H7 (cell line): ENCODE results near the gene P2RY2. TPM values are rescaled to one million over a fixed set of nuclear protein-coding genes. Genes with fewer than 3 reads are reported as not detected.

Experiments
- DNase-seq: peaks from one replicate; pipeline ENCODE4 v3.0.0; 2012
- H3K27me3 ChIP-seq: 2 replicates; pipeline ENCODE4 v1.6.0; 2011; ENCODE audit warnings: mild to moderate bottlenecking, low read length; ENCODE audit not compliant: control insufficient read depth, insufficient read depth
- H3K36me3 ChIP-seq: replicated peaks from 2 replicates; pipeline ENCODE4 v1.5.1; 2011; ENCODE audit warnings: low read length; ENCODE audit not compliant: control insufficient read depth, insufficient read depth
- H3K4me3 ChIP-seq: 2 replicates; pipeline ENCODE4 v1.5.1; 2011; ENCODE audit warnings: low read depth, mild to moderate bottlenecking, control low read depth, low read length, moderate library complexity; ENCODE audit not compliant: insufficient read depth
- total RNA-seq: library from RNA; depleted of rRNA; stranded (reverse); fragments of >200 nt; shearing (Covaris generic); gene quantifications from 2 replicates; pipeline ENCODE4 v1.2.3, GENCODE V29; 2014; rRNA removed

Gene P2RY2
- 0.11 and 0.35 TPM in 2 replicates for total RNA-seq

GRCh38 chr11:73218106-73218829, at the start of gene P2RY2:
P2RY2 (plus strand) TSS chr11:73218281; CDS start chr11:73234160, 15,879 bp downstream.
- no peaks in the 10 kb centered on the region for H3K36me3 ChIP-seq
- peaks cover 32% of the 10 kb centered on the region for H3K27me3 ChIP-seq
- DNase-seq: peak; percentile 94
- peak within 1 kb of the TSS; percentile 48 for H3K4me3 ChIP-seq

- Histone ChIP-seq H3K4me3 (no peak overlapping the region), H3K27me3 (no peaks in the 10 kb centered on the region; the same call in 1 of the 2 replicates)
- no peak for DNase-seq
Observed at GRCh38 chr11:73168925-73169579, 49.0 kb upstream of the P2RY2 start.

GRCh38 chr11:73170140-73170539, 47.9 kb upstream of the P2RY2 start:
- no peak for DNase-seq
- H3K27me3 ChIP-seq: no peaks in the 10 kb centered on the region; the same call in 1 of the 2 replicates
- H3K4me3 ChIP-seq: no peak overlapping the region
- no peaks in the 10 kb centered on the region; the same call in 1 of the 2 replicates for H3K36me3 ChIP-seq

More at GRCh38 chr11:73168925-73169579, 49.0 kb upstream of the P2RY2 start:
- H3K36me3 ChIP-seq: no peaks in the 10 kb centered on the region

DNA sequence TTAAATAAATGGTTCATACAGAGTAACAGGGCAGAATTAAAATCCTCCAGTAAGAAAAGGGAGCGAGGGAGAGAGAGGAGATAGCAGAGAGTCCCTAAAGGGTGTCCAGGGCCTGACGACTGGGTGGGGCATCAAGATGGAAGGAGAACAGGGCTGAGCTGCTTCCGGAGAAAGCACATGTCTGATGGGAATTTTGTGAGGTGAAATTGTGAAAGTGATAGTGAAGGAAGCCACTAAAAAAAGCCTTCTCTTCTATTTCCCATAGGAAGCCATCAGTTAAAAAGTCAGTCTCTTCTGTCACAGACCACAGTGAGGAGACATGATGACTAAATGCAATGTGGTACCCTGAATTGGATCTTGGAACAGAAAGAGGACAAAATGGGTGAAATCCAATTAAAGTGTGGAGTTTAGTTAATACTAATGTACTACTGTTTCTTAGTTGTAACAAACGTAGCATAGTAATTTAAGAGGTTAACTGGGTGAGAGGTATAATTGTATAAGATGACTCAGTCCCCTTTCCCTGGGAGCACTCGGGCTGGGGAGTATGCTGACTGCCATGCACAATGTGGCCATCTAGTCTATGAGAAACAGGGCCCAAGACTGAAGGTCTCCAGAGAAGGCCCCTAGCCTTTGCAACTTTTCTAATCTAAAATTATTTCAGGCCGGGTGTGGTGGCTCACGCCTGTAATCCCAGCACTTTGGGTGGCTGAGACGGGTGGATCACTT, 46.5 kb upstream of the P2RY2 start:
- no peak for DNase-seq
- H3K4me3 ChIP-seq: no peak overlapping the region
- no peaks in the 10 kb centered on the region; the same call in 1 of the 2 replicates for H3K27me3 ChIP-seq
- H3K36me3 ChIP-seq: no peaks in the 10 kb centered on the region; the same call in 1 of the 2 replicates

DNA sequence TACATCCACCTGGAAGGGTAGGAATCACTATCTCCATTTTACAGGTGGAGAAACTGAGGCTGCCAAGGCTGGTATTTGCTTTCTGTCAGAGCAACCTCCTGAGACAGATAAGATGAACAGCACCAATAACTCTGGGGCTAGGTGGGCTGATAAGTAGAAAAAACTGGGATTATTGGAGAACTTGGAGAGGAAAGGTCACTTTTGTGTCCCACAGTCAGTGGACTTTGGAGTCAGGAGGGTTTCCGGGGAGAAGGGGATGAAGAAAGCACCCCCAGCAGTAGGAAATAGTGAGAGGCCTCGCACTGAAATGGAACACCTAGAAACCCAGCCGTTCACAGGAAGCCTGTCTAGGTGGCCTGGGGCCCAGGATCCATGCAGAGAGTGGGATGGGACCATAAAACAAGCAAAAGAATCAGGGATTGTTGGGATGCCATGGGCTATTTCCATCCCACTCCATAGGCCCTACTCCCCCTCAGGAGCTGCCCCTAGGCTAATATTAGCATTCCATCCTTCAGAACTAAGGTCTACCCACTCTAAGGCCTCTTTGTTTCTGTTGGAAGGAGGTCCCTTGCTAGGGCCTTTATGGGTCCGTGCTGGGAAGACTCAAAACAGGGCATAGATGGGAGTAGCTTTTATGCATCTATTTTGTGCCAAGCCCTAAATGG, 45.0 kb upstream of the P2RY2 start:
- Histone ChIP-seq H3K27me3 (no peaks in the 10 kb centered on the region), H3K36me3 (no peaks in the 10 kb centered on the region; the same call in 1 of the 2 replicates), H3K4me3 (no peak overlapping the region)
- DNase-seq: no peak

DNA sequence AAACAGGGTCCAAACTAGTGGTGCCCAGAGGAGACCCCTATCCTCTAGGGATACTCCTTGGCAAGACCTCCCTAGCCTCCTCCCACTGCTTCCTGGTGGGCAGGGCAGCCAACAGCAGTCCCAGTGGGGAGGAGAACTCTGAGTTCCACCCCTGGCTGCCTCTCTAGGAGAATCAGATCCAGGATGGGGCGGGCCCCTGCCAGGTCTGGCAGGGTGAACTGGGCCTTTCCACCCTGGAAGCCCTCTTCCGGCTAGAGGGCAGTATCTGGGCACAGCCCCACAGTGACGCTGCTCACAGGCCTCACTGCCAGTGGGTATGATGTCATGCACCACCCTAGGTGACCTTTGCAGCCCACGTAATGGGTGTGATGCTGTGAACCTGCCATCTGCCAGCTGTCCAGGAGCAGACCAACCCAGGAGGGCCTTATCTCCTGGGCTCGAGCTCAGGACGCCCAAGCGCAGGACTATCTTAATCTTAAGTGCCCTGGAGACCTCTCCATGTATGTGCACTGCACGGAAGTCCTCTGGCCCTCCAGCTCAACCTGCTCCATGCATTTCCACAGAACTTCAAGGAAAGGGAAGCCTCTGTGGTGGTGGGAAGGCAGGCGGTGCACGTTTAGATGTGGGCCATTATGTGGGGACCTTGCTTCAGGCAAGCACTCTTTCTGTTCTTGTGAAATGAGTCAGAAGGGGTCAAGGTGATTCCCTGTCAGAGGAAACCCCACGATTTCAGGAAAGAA, 44.2 kb upstream of the P2RY2 start:
- H3K36me3 ChIP-seq: no peaks in the 10 kb centered on the region; the same call in 1 of the 2 replicates
- DNase-seq: no peak
- H3K27me3 ChIP-seq: no peaks in the 10 kb centered on the region
- H3K4me3 ChIP-seq: no peak overlapping the region

DNA sequence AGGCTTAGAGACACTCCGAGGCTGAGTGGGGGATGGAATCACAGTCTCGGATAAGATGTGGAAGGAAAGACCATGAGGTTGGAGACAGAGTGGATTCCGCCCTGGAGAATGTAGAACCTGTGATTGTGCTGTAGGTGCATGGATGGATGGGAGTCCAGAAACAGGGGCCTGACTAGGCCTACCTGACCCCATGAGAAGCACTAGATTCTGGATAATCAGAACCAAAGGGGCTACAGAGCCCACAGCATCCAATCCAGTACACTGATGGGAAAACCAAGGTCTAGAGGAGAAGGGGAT, 43.6 kb upstream of the P2RY2 start:
- Histone ChIP-seq H3K4me3 (no peak overlapping the region), H3K27me3 (no peaks in the 10 kb centered on the region), H3K36me3 (no peaks in the 10 kb centered on the region; the same call in 1 of the 2 replicates)

GRCh38 chr11:73175551-73176144, 42.4 kb upstream of the P2RY2 start:
- DNase-seq: no peak
- Histone ChIP-seq H3K4me3 (no peak overlapping the region), H3K27me3 (no peaks in the 10 kb centered on the region)

More for the DNA sequence above, 43.6 kb upstream of the P2RY2 start:
- no peak for DNase-seq

GRCh38 chr11:73176145-73176873, 41.8 kb upstream of the P2RY2 start:
- no peaks in the 10 kb centered on the region; the same call in 1 of the 2 replicates for H3K36me3 ChIP-seq
- H3K27me3 ChIP-seq: no peaks in the 10 kb centered on the region
- no peak overlapping the region for H3K4me3 ChIP-seq
- no peak for DNase-seq

More at GRCh38 chr11:73175551-73176144, 42.4 kb upstream of the P2RY2 start:
- no peaks in the 10 kb centered on the region; the same call in 1 of the 2 replicates for H3K36me3 ChIP-seq

DNA sequence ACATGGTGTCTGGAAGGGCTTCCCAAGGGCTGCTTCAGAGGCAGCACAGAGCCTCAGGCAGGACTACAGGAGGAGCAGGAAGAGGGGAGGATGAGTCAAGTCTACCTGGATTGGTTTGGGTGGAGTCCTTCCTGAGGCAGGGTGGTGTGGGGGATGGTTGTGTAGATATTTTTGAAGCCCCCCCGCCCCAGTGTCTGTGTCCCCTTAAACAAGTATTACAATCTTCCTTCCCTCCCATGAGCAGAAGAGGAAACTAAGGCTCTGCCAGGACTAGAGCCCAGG, 41.3 kb upstream of the P2RY2 start:
- Histone ChIP-seq H3K36me3 (no peaks in the 10 kb centered on the region; the same call in 1 of the 2 replicates), H3K4me3 (no peak overlapping the region), H3K27me3 (no peaks in the 10 kb centered on the region)
- no peak for DNase-seq

DNA sequence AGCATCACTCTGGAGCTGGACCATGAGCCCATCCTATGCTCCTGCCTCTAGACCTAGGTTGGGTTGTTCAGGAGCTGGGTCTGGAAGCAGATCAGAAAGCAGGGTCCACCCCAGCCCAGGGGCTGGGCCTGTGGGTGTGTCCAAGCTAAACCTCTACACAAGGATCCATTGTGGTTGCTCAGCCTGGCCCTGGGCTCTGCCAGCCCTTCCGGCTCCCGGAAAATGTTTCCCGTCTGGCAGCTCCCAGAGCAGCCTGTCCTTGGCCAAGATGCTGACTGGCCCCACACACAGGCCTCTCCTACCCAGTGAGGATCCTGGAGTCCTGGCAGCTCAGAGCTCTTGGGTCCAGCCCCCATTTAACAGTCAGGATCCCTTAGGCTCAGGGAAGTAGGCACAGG, 40.7 kb upstream of the P2RY2 start:
- Histone ChIP-seq H3K36me3 (no peaks in the 10 kb centered on the region; the same call in 1 of the 2 replicates), H3K4me3 (no peak overlapping the region), H3K27me3 (no peaks in the 10 kb centered on the region)
- DNase-seq: no peak

DNA sequence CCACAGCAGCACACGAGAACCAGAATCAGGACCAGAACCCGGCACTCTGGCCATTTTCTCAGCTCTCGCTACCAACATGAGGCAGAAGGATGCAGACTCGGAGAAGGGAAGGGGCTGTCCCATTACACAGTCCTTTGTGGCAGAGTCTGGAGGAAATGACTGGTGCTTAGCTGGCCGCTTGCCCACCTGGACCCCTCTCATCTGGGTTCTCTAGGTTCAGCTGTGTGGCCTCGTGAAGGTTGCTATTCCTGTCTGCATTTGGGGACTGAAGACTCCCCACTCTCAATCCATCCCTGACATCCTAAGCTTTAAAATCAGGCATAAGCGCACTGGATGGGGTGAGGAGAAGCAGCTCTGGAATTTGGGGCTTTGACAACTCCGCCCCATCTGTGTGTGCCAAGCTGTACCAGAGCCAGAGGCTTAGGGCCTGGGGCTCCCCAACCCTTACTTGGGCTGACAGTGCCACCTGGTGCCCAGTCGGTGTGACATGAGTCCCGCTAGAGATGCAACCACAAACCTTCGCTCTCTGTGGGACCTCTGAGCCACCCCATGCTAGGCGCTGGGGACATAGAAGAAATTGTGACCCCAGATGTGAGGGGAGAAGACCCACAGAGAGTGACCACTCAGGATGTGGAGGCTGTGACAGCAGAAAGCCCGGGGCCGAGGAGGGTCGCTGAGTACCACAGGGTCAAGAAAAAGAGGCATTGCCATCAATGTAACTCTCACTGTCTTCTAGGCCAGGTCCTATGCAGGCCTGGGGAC, 40.1 kb upstream of the P2RY2 start:
- Histone ChIP-seq H3K4me3 (no peak overlapping the region), H3K36me3 (no peaks in the 10 kb centered on the region; the same call in 1 of the 2 replicates), H3K27me3 (no peaks in the 10 kb centered on the region)
- peak; percentile 92 for DNase-seq
